SK-N-SH treated with all-trans-retinoic acid at 6 μM for 48 hours (cell line): Measurements from ENCODE around the gene TUBB4B.

ENCODE experiments used
- GLIS3 ChIP-seq: fragments of 250-450 bp; sonication (Bioruptor Pico); IDR thresholded peaks from 2 replicates; pipeline ENCODE4 v1.5.0; 2020; ENCODE audit warnings: mild to moderate bottlenecking, moderate library complexity
- PPARA ChIP-seq: fragments of 250-450 bp; sonication (Bioruptor Pico); IDR thresholded peaks from 2 replicates; pipeline ENCODE4 v1.5.0; 2020; ENCODE audit warnings: mild to moderate bottlenecking, borderline replicate concordance
- RARB ChIP-seq: fragments of 250-450 bp; sonication (Bioruptor Pico); IDR thresholded peaks from 2 replicates; pipeline ENCODE4 v1.8.0; 2021; ENCODE audit warnings: mild to moderate bottlenecking, moderate library complexity
- ZNF565 ChIP-seq: fragments of 450-650 bp; formaldehyde crosslinking; conservative IDR thresholded peaks from 2 replicates; pipeline ENCODE4 v1.5.0; 2020; ENCODE audit warnings: low read depth, mild to moderate bottlenecking, moderate library complexity

DNA sequence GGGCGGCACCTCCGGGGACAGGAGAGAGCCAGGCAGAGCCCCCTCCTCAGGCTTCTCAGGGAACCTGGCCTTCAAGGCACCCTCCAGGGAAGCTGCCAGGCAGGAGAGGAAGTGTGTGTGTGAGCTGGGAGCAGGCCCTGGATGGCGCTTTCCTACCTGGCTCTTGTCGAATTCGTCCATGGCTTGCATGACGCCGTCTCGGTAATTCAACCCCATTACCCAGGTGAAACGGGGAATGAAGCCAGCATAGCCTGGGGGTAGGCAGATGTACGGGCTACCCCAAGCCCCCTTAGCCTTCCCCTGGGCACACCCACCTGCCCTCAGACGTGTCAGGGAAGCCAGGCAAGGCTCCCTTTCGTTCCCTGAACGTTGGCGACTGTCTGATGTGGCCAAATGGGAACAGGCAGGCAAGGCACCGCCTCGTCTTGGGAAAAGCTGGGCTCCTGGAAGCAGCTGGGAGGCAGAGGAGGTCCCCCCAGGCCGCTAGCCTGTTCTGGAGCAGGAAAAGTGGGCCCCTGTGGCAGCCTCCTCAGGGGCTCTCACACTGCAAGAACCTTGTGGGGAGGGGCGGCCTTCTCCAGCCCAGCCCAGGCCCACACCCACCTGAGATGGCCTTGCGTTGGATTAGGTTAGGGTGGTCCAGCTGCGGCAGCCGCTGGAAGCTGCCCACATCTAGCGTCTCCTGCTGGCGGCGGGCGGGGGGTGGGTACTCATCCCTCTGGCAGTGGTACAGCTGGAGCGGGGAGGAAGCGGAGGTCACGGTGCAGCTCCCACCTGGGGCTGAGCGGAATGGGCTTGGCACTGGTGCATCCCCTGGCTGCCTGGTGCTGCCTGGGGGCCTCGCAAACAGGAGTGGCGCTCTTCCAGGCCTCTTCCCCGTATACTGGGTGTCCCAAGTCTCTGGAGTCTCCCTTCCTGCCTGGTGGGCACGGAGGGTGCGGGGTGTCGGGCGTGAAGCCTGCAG, 3.7 kb downstream of the TUBB4B start:
- TF ChIP-seq GLIS3 (CRISPR knock-in tag) (no peak), RARB (CRISPR knock-in tag) (no peak), ZNF565 (CRISPR knock-in tag) (no peak), PPARA (CRISPR knock-in tag) (no peak)
